SK-N-SH treated with all-trans-retinoic acid at 6 μM for 48 hours (cell line): ENCODE measurements around the gene LCLAT1.

Source experiments
- ATAC-seq: fragments of 200-7000 bp; cut with Tn5 transposase; 3 replicates; pipeline ENCODE4 v1.9.1; 2020; ENCODE audit warnings: mild to moderate bottlenecking, moderate library complexity
- ARNTL ChIP-seq: fragments of 450-650 bp; formaldehyde crosslinking; IDR thresholded peaks from 2 replicates; pipeline ENCODE4 v1.5.0; 2020; ENCODE audit warnings: low read depth, mild to moderate bottlenecking, moderate library complexity, borderline replicate concordance
- BACH2 ChIP-seq: fragments of 250-450 bp; sonication (Bioruptor Pico); IDR thresholded peaks from 2 replicates; pipeline ENCODE4 v1.9.0; 2021; ENCODE audit warnings: mild to moderate bottlenecking, borderline replicate concordance
- CREB5 ChIP-seq: fragments of 250-450 bp; sonication (Bioruptor Pico); IDR thresholded peaks from 2 replicates; pipeline ENCODE4 v1.5.1; 2020; ENCODE audit warnings: low read depth, mild to moderate bottlenecking, moderate library complexity
- CSDC2 ChIP-seq: fragments of 250-450 bp; sonication (Bioruptor Pico); IDR thresholded peaks from 2 replicates; pipeline ENCODE4 v1.5.0; 2020; ENCODE audit warnings: mild to moderate bottlenecking, moderate library complexity
- CSRNP3 ChIP-seq: fragments of 250-450 bp; sonication (Bioruptor Pico); IDR thresholded peaks from 2 replicates; pipeline ENCODE4 v1.5.1; 2021; ENCODE audit warnings: mild to moderate bottlenecking, moderate library complexity
- ESRRG ChIP-seq: fragments of 250-450 bp; sonication (Bioruptor Pico); IDR thresholded peaks from 2 replicates; pipeline ENCODE4 v1.6.1; 2021; ENCODE audit warnings: mild to moderate bottlenecking
- GLIS3 ChIP-seq: fragments of 250-450 bp; sonication (Bioruptor Pico); IDR thresholded peaks from 2 replicates; pipeline ENCODE4 v1.5.0; 2020; ENCODE audit warnings: mild to moderate bottlenecking, moderate library complexity
- OSR1 ChIP-seq: fragments of 250-450 bp; sonication (Bioruptor Pico); IDR thresholded peaks from 2 replicates; pipeline ENCODE4 v1.8.0; 2022; ENCODE audit warnings: moderate library complexity, mild to moderate bottlenecking, inconsistent platforms
- PATZ1 ChIP-seq: fragments of 250-450 bp; sonication (Bioruptor Pico); IDR thresholded peaks from 2 replicates; pipeline ENCODE4 v1.8.0; 2020; ENCODE audit warnings: mild to moderate bottlenecking, moderate library complexity, borderline replicate concordance
- POU6F1 ChIP-seq: fragments of 250-450 bp; sonication (Bioruptor Pico); IDR thresholded peaks from 2 replicates; pipeline ENCODE4 v1.8.0; 2021; ENCODE audit warnings: low read depth, mild to moderate bottlenecking, moderate library complexity, borderline replicate concordance
- PPARA ChIP-seq: fragments of 250-450 bp; sonication (Bioruptor Pico); IDR thresholded peaks from 2 replicates; pipeline ENCODE4 v1.5.0; 2020; ENCODE audit warnings: mild to moderate bottlenecking, borderline replicate concordance
- RARB ChIP-seq: fragments of 250-450 bp; sonication (Bioruptor Pico); IDR thresholded peaks from 2 replicates; pipeline ENCODE4 v1.8.0; 2021; ENCODE audit warnings: mild to moderate bottlenecking, moderate library complexity
- SNAI2 ChIP-seq: fragments of 250-450 bp; sonication (Bioruptor Pico); IDR thresholded peaks from 2 replicates; pipeline ENCODE4 v1.5.0; 2020; ENCODE audit warnings: mild to moderate bottlenecking, moderate library complexity
- TCF4 ChIP-seq: fragments of 250-450 bp; sonication (Bioruptor Pico); IDR thresholded peaks from 2 replicates; pipeline ENCODE4 v1.8.0; 2021; ENCODE audit warnings: mild to moderate bottlenecking, moderate library complexity, borderline replicate concordance
- TOX ChIP-seq: fragments of 250-450 bp; sonication (Bioruptor Pico); IDR thresholded peaks from 2 replicates; pipeline ENCODE4 v1.8.0; 2021; ENCODE audit warnings: mild to moderate bottlenecking, moderate library complexity, borderline replicate concordance
- TSHZ2 ChIP-seq: fragments of 250-450 bp; sonication (Bioruptor Pico); IDR thresholded peaks from 2 replicates; pipeline ENCODE4 v1.5.0; 2020; ENCODE audit warnings: mild to moderate bottlenecking, moderate library complexity
- ZC3H10 ChIP-seq: fragments of 250-450 bp; sonication (Bioruptor Pico); IDR thresholded peaks from 2 replicates; pipeline ENCODE4 v1.5.1; 2021; ENCODE audit warnings: mild to moderate bottlenecking, moderate library complexity
- ZFP3 ChIP-seq: fragments of 250-450 bp; sonication (Bioruptor Pico); IDR thresholded peaks from 2 replicates; pipeline ENCODE4 v1.5.0; 2020; ENCODE audit warnings: mild to moderate bottlenecking, moderate library complexity
- ZFP30 ChIP-seq: fragments of 450-650 bp; formaldehyde crosslinking; IDR thresholded peaks from 2 replicates; pipeline ENCODE4 v1.5.0; 2022; ENCODE audit warnings: mild to moderate bottlenecking, moderate library complexity
- ZNF565 ChIP-seq: fragments of 450-650 bp; formaldehyde crosslinking; conservative IDR thresholded peaks from 2 replicates; pipeline ENCODE4 v1.5.0; 2020; ENCODE audit warnings: low read depth, mild to moderate bottlenecking, moderate library complexity
- ZNF70 ChIP-seq: fragments of 450-650 bp; formaldehyde crosslinking; IDR thresholded peaks from 2 replicates; pipeline ENCODE4 v1.5.0; 2020; ENCODE audit warnings: mild to moderate bottlenecking, moderate library complexity
- ZNF8 ChIP-seq: fragments of 450-650 bp; formaldehyde crosslinking; IDR thresholded peaks from 2 replicates; pipeline ENCODE4 v1.5.0; 2020; ENCODE audit warnings: mild to moderate bottlenecking, moderate library complexity

The LCLAT1 gene

GRCh38 chr2:30480703-30481322 is 33.8 kb downstream of the LCLAT1 start:
- no peak for ATAC-seq
- TF ChIP-seq TSHZ2 (no peak), ZC3H10 (CRISPR knock-in tag) (no peak), ZFP30 (CRISPR knock-in tag) (no peak), TCF4 (CRISPR knock-in tag) (no peak), RARB (CRISPR knock-in tag) (no peak), OSR1 (no peak), PATZ1 (CRISPR knock-in tag) (no peak), SNAI2 (CRISPR knock-in tag) (no peak), ZNF8 (CRISPR knock-in tag) (no peak), ARNTL (CRISPR knock-in tag) (no peak), ZNF70 (CRISPR knock-in tag) (no peak), CSDC2 (CRISPR knock-in tag) (no peak), GLIS3 (CRISPR knock-in tag) (no peak), POU6F1 (CRISPR knock-in tag) (no peak), PPARA (no peak)
- TF ChIP-seq, all 23 proteins: peak for 0

GRCh38 chr2:30481323-30481800 is 34.3 kb downstream of the LCLAT1 start:
- no peak for TF ChIP-seq SNAI2 (CRISPR knock-in tag)
- TF ChIP-seq ZC3H10 (CRISPR knock-in tag): no peak
- TF ChIP-seq ZNF70 (CRISPR knock-in tag): no peak
- no peak for TF ChIP-seq POU6F1 (CRISPR knock-in tag)
- no peak for TF ChIP-seq ZNF565 (CRISPR knock-in tag)
- no peak for TF ChIP-seq ESRRG (CRISPR knock-in tag)
- TF ChIP-seq TSHZ2: no peak
- TF ChIP-seq GLIS3 (CRISPR knock-in tag): no peak
- no peak for TF ChIP-seq ZNF8 (CRISPR knock-in tag)
- TF ChIP-seq PPARA: no peak
- TF ChIP-seq BACH2 (CRISPR knock-in tag): no peak
- no peak for TF ChIP-seq PATZ1 (CRISPR knock-in tag)
- TF ChIP-seq CREB5: no peak
- no peak for TF ChIP-seq CSRNP3
- no peak for TF ChIP-seq TOX (CRISPR knock-in tag)
- no peak for TF ChIP-seq RARB (CRISPR knock-in tag)
- TF ChIP-seq OSR1: no peak
- TF ChIP-seq ZFP3: no peak
- TF ChIP-seq, all 23 proteins: peak for 0
- no peak for ATAC-seq
